HCT116 (cell line): ENCODE measurements around the gene USP31. TPM values are rescaled to one million over a fixed set of nuclear protein-coding genes. Genes with fewer than 3 reads are reported as not detected.

ENCODE experiments used
- ATAC-seq: fragments of 200-7000 bp; cut with Tn5 transposase; 2 replicates; pipeline ENCODE4 v1.9.1; 2020; ENCODE audit warnings: mild to moderate bottlenecking, moderate library complexity
- BruUV-seq: library from RNA; stranded (reverse); fragments of 400-500 nt; replicated peaks from 2 replicates; lab custom pipeline; 2021; lab: Mats Ljungman, UMichigan
- CTCF ChIA-PET: fragments of 300-600 bp; sonication (Branson Sonifier 250); formaldehyde crosslinking; loops from one replicate; lab custom pipeline; 2021; ENCODE audit warnings: antibody characterized with exemption; lab: Charles Lee
- POLR2A ChIA-PET: fragments of 300-600, 350-600 bp; sonication (Branson Sonifier 250); formaldehyde crosslinking; loops from one replicate; lab custom pipeline; 2021; ENCODE audit warnings: antibody characterized with exemption; lab: Charles Lee
- RAD21 ChIA-PET, 2 experiments: fragments of 300-600 bp; sonication (Branson Sonifier 250); formaldehyde crosslinking; loops; one replicate each; lab custom pipeline; 2023; ENCODE audit warnings: low total read pairs in 2 of 2; ENCODE audit not compliant: uncharacterized antibody in 2 of 2, unreplicated experiment in 2 of 2, low non-redundant PET in 1 of 2; lab: Charles Lee
- DNase-seq: peaks from one replicate; pipeline ENCODE4 v3.0.0-alpha.2; 2010; ENCODE audit warnings: low read depth, low spot score
- H2AFZ ChIP-seq: fragments of 200-600 bp; shearing (Covaris generic), sonication (generic); 2 replicates; pipeline ENCODE4 v1.6.1; 2017; ENCODE audit warnings: low read depth, mixed run types, mixed read lengths, antibody characterized with exemption, low read length; ENCODE audit not compliant: poor library complexity, severe bottlenecking
- H3K27ac ChIP-seq: 2 replicates; pipeline ENCODE4 v1.5.1; 2012; ENCODE audit warnings: low read depth, low read length
- H3K27me3 ChIP-seq: fragments of 200-600 bp; sonication (generic); 2 replicates; pipeline ENCODE4 v1.6.1; 2016; ENCODE audit warnings: mixed run types, low read length, mixed read lengths; ENCODE audit not compliant: insufficient read depth
- H3K36me3 ChIP-seq, 2 experiments: fragments of 200-500 bp in 1 of 2; fragments of 200-600 bp in 1 of 2; sonication (Bioruptor generic) in 1 of 2; sonication (generic) in 1 of 2; 2 replicates each; pipeline versions ENCODE4 v1.5.1 to v1.6.1; 2014 to 2016; ENCODE audit warnings: low read length in 2 of 2, inconsistent platforms in 1 of 2, mixed read lengths in 1 of 2, mixed run types in 1 of 2; ENCODE audit not compliant: insufficient read depth in 2 of 2, control insufficient read depth in 1 of 2
- H3K4me1 ChIP-seq, 2 experiments: fragments of 200-600 bp in 1 of 2; sonication (generic) in 1 of 2; 2 replicates each; pipeline versions ENCODE4 v1.5.1 to v1.6.1; 2012 to 2017; ENCODE audit warnings: low read length in 2 of 2, inconsistent platforms in 1 of 2, mild to moderate bottlenecking in 1 of 2, mixed read lengths in 1 of 2, mixed run types in 1 of 2, moderate library complexity in 1 of 2; ENCODE audit not compliant: insufficient read depth in 2 of 2, control insufficient read depth in 1 of 2
- H3K4me2 ChIP-seq: fragments of 200-600 bp; sonication (generic); 2 replicates; pipeline ENCODE4 v1.6.1; 2017; ENCODE audit warnings: mixed run types, low read length, mixed read lengths
- H3K4me3 ChIP-seq, 2 experiments: fragments of 200-600 bp in 1 of 2; sonication (generic) in 1 of 2; replicated peaks in 1 of 2; 2 replicates each; pipeline ENCODE4 v1.5.1; 2011 to 2016; ENCODE audit warnings: low read length in 2 of 2, control low read depth in 1 of 2, low read depth in 1 of 2, mild to moderate bottlenecking in 1 of 2, mixed read lengths in 1 of 2, mixed run types in 1 of 2
- H3K79me2 ChIP-seq: fragments of 200-600 bp; sonication (generic); 2 replicates; pipeline ENCODE4 v1.6.1; 2017; ENCODE audit warnings: mild to moderate bottlenecking, mixed run types, low read length, moderate library complexity, mixed read lengths; ENCODE audit not compliant: insufficient read depth
- H3K9ac ChIP-seq: fragments of 200-600 bp; sonication (generic); 2 replicates; pipeline ENCODE4 v1.6.1; 2016; ENCODE audit warnings: low read length, mixed read lengths
- H3K9me2 ChIP-seq: fragments of 200-600 bp; sonication (generic), shearing (Covaris generic); 2 replicates; pipeline ENCODE4 v1.6.1; 2017; ENCODE audit warnings: mixed run types, mild to moderate bottlenecking, moderate library complexity; ENCODE audit not compliant: insufficient read depth
- H3K9me3 ChIP-seq, 2 experiments: fragments of 200-500 bp in 1 of 2; fragments of 200-600 bp in 1 of 2; sonication (Bioruptor generic) in 1 of 2; sonication (generic) in 1 of 2; 2 replicates each; pipeline ENCODE4 v1.6.1; 2014 to 2017; ENCODE audit warnings: low read length in 2 of 2, mixed read lengths in 2 of 2, inconsistent platforms in 1 of 2, low read depth in 1 of 2, mild to moderate bottlenecking in 1 of 2, mixed run types in 1 of 2, moderate library complexity in 1 of 2; ENCODE audit not compliant: control insufficient read depth in 1 of 2, insufficient read depth in 1 of 2
- H4K20me1 ChIP-seq: fragments of 200-600 bp; sonication (generic), shearing (Covaris generic); 2 replicates; pipeline ENCODE4 v1.6.1; 2017; ENCODE audit warnings: mixed run types, mild to moderate bottlenecking, moderate library complexity; ENCODE audit not compliant: insufficient read depth
- CBX3 ChIP-seq: IDR thresholded peaks from 2 replicates; pipeline ENCODE4 v1.6.1; 2012; ENCODE audit warnings: low read depth
- CEBPB ChIP-seq: IDR thresholded peaks from 2 replicates; pipeline ENCODE4 v1.6.1; 2012; ENCODE audit warnings: low read depth
- ELF1 ChIP-seq: IDR thresholded peaks from 2 replicates; pipeline ENCODE4 v1.6.1; 2012; ENCODE audit warnings: low read depth, borderline replicate concordance
- EZH2 ChIP-seq: fragments of 200-600 bp; sonication (generic); IDR thresholded peaks from 2 replicates; pipeline ENCODE4 v1.6.1; 2017; ENCODE audit warnings: antibody characterized with exemption, mixed run types
- FOSL1 ChIP-seq: IDR thresholded peaks from 2 replicates; pipeline ENCODE4 v1.6.1; 2012; ENCODE audit warnings: low read depth
- JUND ChIP-seq: IDR thresholded peaks from 2 replicates; pipeline ENCODE4 v1.6.1; 2012
- RAD21 ChIP-seq: IDR thresholded peaks from 2 replicates; pipeline ENCODE4 v1.6.1; 2012; ENCODE audit warnings: low read depth, mild to moderate bottlenecking
- SP1 ChIP-seq: IDR thresholded peaks from 2 replicates; pipeline ENCODE4 v1.6.1; 2012; ENCODE audit warnings: low read depth
- SRF ChIP-seq: IDR thresholded peaks from 2 replicates; pipeline ENCODE4 v1.6.1; 2012; ENCODE audit warnings: low read depth
- YY1 ChIP-seq: IDR thresholded peaks from 2 replicates; pipeline ENCODE4 v1.6.1; 2011; ENCODE audit warnings: low read length, low read depth, moderate library complexity, mild to moderate bottlenecking; ENCODE audit not compliant: insufficient replicate concordance; ENCODE audit errors: extremely low read depth
- ZFX ChIP-seq: fragments of 450-650 bp; IDR thresholded peaks from 2 replicates; pipeline ENCODE4 v1.6.1; 2017
- intact Hi-C: fragments of 100-400 bp; cut with micrococcal nuclease; formaldehyde crosslinking; loops from 2 replicates; pipeline ENCODE4 v1.10.0; 2022
- total RNA-seq: library from RNA; stranded (reverse); gene quantifications from one replicate; pipeline ENCODE4 v1.2.1, GENCODE V29; 2021; ENCODE audit not compliant: unreplicated experiment
- TF ChIP-seq, protein P1 (sequence below): IDR thresholded peaks from 2 replicates; pipeline ENCODE4 v1.6.1; 2012; ENCODE audit warnings: low read depth
- TF ChIP-seq, protein P2 (sequence below): IDR thresholded peaks from 2 replicates; pipeline ENCODE4 v1.6.1; 2012
- TF ChIP-seq, protein P3 (sequence below): IDR thresholded peaks from 2 replicates; pipeline ENCODE4 v1.6.1; 2011; ENCODE audit warnings: mild to moderate bottlenecking, low read length, moderate library complexity; ENCODE audit not compliant: insufficient replicate concordance; ENCODE audit errors: extremely low read depth

The USP31 gene
- total RNA-seq, 1 experiment from 2014 or later = 12.2 TPM

DNA sequence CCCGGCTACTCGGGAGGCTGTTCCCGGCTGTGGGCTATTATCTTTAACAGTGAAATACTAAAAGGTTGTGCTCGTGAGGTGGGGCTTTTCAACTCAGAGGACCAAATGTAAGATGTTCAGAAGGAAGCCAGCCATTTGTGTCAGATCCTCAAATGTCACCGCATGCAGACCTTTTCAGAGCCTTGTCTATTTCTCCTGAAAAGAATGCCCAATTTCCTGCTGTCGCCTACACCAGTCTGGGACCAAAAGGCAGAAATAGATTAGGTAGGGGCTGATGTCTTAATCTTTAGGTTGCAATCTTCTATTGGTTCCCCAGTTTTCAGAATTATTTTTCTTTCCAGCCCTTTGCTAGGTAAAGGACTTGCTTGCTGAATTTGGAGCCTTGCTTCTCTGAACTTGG, 8.9 kb upstream of the USP31 start:
- Histone ChIP-seq H3K27me3 (no peaks in the 10 kb centered on the region), H3K9me2 (no peaks in the 10 kb centered on the region), H4K20me1 (no peaks in the 10 kb centered on the region), H3K4me2 (no peak overlapping the region), H2AFZ (no peak overlapping the region), H3K9ac (no peak overlapping the region), H3K27ac (no peak overlapping the region), H3K36me3 (no peaks in the 10 kb centered on the region), H3K9me3 (no peaks in the 10 kb centered on the region), H3K79me2 (no peaks in the 10 kb centered on the region), H3K4me3 (no peak overlapping the region), H3K4me1 (peaks cover 0 to 5% of the 10 kb centered on the region in 2 experiments; a peak in 2 of 4 replicates)
- TF ChIP-seq JUND = no peak
- TF ChIP-seq CEBPB = no peak
- no peak for TF ChIP-seq SRF
- TF ChIP-seq, protein P1, sequence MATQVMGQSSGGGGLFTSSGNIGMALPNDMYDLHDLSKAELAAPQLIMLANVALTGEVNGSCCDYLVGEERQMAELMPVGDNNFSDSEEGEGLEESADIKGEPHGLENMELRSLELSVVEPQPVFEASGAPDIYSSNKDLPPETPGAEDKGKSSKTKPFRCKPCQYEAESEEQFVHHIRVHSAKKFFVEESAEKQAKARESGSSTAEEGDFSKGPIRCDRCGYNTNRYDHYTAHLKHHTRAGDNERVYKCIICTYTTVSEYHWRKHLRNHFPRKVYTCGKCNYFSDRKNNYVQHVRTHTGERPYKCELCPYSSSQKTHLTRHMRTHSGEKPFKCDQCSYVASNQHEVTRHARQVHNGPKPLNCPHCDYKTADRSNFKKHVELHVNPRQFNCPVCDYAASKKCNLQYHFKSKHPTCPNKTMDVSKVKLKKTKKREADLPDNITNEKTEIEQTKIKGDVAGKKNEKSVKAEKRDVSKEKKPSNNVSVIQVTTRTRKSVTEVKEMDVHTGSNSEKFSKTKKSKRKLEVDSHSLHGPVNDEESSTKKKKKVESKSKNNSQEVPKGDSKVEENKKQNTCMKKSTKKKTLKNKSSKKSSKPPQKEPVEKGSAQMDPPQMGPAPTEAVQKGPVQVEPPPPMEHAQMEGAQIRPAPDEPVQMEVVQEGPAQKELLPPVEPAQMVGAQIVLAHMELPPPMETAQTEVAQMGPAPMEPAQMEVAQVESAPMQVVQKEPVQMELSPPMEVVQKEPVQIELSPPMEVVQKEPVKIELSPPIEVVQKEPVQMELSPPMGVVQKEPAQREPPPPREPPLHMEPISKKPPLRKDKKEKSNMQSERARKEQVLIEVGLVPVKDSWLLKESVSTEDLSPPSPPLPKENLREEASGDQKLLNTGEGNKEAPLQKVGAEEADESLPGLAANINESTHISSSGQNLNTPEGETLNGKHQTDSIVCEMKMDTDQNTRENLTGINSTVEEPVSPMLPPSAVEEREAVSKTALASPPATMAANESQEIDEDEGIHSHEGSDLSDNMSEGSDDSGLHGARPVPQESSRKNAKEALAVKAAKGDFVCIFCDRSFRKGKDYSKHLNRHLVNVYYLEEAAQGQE = no peak
- no peak for TF ChIP-seq SP1
- no peak for TF ChIP-seq FOSL1
- TF ChIP-seq ZFX = no peak
- intact Hi-C loops = no loop called here
- ChIA-PET CTCF (no interaction called here), RAD21 (no interaction called here), POLR2A (no interaction called here)
- no peak for ATAC-seq
- no peak for DNase-seq
- BruUV-seq = no TSS peak

DNA sequence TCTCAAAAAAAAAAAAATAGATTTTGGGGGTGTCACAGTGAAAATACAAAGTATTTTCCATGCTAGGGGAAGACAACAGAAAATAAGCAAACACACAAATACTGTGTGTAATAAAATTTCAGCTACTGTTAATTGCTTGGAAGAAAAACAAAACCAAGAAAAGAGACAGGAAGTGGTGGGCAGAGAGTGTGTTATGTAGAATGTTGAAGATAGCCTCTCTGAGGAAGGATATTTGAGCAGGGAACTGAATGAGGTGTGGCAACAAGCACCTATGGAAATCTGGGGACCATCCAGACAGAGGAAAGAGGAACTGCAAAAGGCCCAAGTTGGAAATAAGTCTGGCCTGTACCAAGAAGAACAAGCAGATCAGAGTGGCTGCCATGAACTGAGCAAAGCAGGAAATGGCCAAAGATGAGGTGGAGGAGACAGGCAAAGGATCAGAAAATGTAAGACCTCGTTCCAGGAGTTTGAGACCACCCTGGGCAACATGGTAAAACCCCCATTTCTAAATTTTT, 7.8 kb upstream of the USP31 start:
- ATAC-seq = no peak
- H3K9me3 ChIP-seq = no peaks in the 10 kb centered on the region
- CTCF ChIA-PET = no interaction called here
- TF ChIP-seq, protein P2, sequence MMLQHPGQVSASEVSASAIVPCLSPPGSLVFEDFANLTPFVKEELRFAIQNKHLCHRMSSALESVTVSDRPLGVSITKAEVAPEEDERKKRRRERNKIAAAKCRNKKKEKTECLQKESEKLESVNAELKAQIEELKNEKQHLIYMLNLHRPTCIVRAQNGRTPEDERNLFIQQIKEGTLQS = no peak
- TF ChIP-seq CBX3 = no peak
- TF ChIP-seq EZH2 = no peak
- no peak for TF ChIP-seq ELF1
- no peak for TF ChIP-seq YY1
- TF ChIP-seq, protein P3, sequence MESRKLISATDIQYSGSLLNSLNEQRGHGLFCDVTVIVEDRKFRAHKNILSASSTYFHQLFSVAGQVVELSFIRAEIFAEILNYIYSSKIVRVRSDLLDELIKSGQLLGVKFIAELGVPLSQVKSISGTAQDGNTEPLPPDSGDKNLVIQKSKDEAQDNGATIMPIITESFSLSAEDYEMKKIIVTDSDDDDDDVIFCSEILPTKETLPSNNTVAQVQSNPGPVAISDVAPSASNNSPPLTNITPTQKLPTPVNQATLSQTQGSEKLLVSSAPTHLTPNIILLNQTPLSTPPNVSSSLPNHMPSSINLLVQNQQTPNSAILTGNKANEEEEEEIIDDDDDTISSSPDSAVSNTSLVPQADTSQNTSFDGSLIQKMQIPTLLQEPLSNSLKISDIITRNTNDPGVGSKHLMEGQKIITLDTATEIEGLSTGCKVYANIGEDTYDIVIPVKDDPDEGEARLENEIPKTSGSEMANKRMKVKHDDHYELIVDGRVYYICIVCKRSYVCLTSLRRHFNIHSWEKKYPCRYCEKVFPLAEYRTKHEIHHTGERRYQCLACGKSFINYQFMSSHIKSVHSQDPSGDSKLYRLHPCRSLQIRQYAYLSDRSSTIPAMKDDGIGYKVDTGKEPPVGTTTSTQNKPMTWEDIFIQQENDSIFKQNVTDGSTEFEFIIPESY = no peak
- TF ChIP-seq RAD21 = no peak
- TF ChIP-seq SP1 = no peak

More for the DNA sequence above, 7.8 kb upstream of the USP31 start:
- H3K27ac ChIP-seq = no peak overlapping the region
- peaks cover 0 to 5% of the 10 kb centered on the region in 2 experiments; a peak in 2 of 4 replicates for H3K4me1 ChIP-seq
- no peaks in the 10 kb centered on the region for H3K36me3 ChIP-seq
- H3K27me3 ChIP-seq = no peaks in the 10 kb centered on the region
- no peaks in the 10 kb centered on the region for H3K9me2 ChIP-seq
- H4K20me1 ChIP-seq = no peaks in the 10 kb centered on the region
- no peaks in the 10 kb centered on the region for H3K79me2 ChIP-seq
- no peak overlapping the region for H2AFZ ChIP-seq
- ChIA-PET POLR2A (no interaction called here), RAD21 (no interaction called here)
- no peak overlapping the region for H3K4me3 ChIP-seq
- BruUV-seq = no TSS peak
- intact Hi-C loops = no loop called here
- no peak overlapping the region for H3K4me2 ChIP-seq
- no peak for DNase-seq
- no peak overlapping the region for H3K9ac ChIP-seq
